SK-N-SH (cell line): ENCODE results near the gene EIF4E2.

Experiments
- CTCF ChIP-seq: fragments of 200-600 bp; sonication (generic); IDR thresholded peaks from 2 replicates; pipeline ENCODE4 v1.6.1; 2017; ENCODE audit warnings: antibody characterized with exemption, mild to moderate bottlenecking, moderate library complexity
- EZH2phosphoT487 ChIP-seq: fragments of 200-600 bp; sonication (generic); IDR thresholded peaks from 2 replicates; pipeline ENCODE4 v1.6.1; 2017; ENCODE audit warnings: low read depth, mixed run types, mild to moderate bottlenecking, antibody characterized with exemption, moderate library complexity, borderline replicate concordance
- REST ChIP-seq: IDR thresholded peaks from 2 replicates; pipeline ENCODE4 v1.6.1; 2012; ENCODE audit warnings: mild to moderate bottlenecking, low read depth, low read length, moderate library complexity

- TF ChIP-seq EZH2phosphoT487 = no peak
- TF ChIP-seq REST = no peak
- TF ChIP-seq CTCF = no peak
Measured at GRCh38 chr2:232597362-232598079, 47.0 kb downstream of the EIF4E2 start.
